GM23248 (cell line): Measurements from ENCODE around the gene GAL3ST1.

Experiments used
- EZH2 ChIP-seq: fragments of 200-600 bp; sonication (generic); IDR thresholded peaks from 2 replicates; pipeline ENCODE4 v1.6.1; 2018; ENCODE audit warnings: antibody characterized with exemption, mild to moderate bottlenecking; ENCODE audit not compliant: insufficient read depth, poor library complexity, severe bottlenecking
- EZH2phosphoT487 ChIP-seq: fragments of 200-600 bp; sonication (generic); IDR thresholded peaks from 2 replicates; pipeline ENCODE4 v1.6.1; 2018; ENCODE audit warnings: antibody characterized with exemption, moderate library complexity, mild to moderate bottlenecking, low read depth; ENCODE audit not compliant: insufficient read depth

DNA sequence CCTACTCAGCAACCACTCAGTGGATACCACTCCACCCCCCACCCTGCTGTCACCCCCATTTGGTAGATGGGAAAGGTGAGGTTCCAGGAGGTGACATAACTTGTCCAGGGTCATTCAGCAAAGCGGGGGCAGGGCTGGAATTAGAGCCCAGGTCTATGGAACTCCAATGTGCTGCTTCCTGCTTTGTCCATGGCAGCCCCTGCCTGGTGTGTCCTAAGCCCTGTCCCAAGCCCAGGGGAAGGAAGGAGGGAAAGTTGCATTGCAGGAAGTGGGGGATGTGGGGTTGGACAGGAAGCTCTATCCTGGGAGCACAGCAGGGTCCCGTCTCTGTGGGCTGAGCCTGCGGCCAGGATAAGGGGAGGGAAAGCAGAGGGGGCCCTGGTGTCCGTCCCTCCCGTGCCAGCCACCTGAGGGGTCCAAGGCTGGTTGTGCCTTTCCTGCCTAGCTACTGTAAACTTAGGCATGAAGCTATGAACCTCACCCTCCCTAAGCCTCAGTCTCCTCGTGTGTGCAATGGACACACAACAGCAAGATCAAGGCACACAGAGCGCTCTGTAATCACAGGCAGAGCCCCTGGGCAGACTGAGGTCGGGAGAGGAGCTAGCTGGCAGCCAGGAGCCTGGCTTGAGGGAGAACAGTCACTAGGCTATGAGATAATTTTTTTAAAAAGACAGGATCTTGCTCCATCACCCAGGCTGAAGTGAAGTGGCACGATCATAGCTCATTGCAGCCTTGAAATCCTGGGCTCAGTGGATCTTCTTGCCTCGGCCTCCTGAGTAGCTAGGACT lies 12.9 kb downstream of the GAL3ST1 start:
- TF ChIP-seq EZH2 (no peak), EZH2phosphoT487 (no peak)
